Left lung (tissue), 10 donors: Measurements from ENCODE around the gene HHAT. TPM values are rescaled to one million over a fixed set of nuclear protein-coding genes. Genes with fewer than 3 reads are reported as not detected.

Experiments used
- ATAC-seq: fragments of 200-7000 bp; cut with Tn5 transposase; one replicate; pipeline ENCODE4 v1.9.1; 2020; ENCODE audit warnings: moderate library complexity
- DNase-seq, 4 donors: peaks; one replicate each; pipeline ENCODE4 v3.0.0-alpha.2; 2013 to 2020
- H3K27ac ChIP-seq, 2 donors: fragments of 200-600 bp; sonication (generic) in 1 of 2; one replicate each; pipeline versions ENCODE4 v1.5.0 to v1.8.0; 2020 to 2021
- H3K27me3 ChIP-seq, 2 donors: fragments of 200-600 bp; sonication (generic) in 1 of 2; one replicate each; pipeline versions ENCODE4 v1.5.0 to v1.8.0; 2020 to 2021
- H3K36me3 ChIP-seq, 2 donors: fragments of 200-600 bp; sonication (generic) in 1 of 2; one replicate each; pipeline versions ENCODE4 v1.5.0 to v1.8.0; 2020 to 2021
- H3K4me1 ChIP-seq, 2 donors: fragments of 200-600 bp; one replicate each; pipeline ENCODE4 v1.8.0; 2021
- H3K4me3 ChIP-seq, 2 donors: fragments of 200-600 bp; sonication (generic) in 1 of 2; one replicate each; pipeline versions ENCODE4 v1.5.0 to v1.8.0; 2020 to 2021; ENCODE audit warnings: mild to moderate bottlenecking in 1 of 2
- H3K9me3 ChIP-seq, 2 donors: fragments of 200-600 bp; sonication (generic) in 1 of 2; one replicate each; pipeline versions ENCODE4 v1.5.0 to v1.8.0; 2020 to 2021
- CTCF ChIP-seq, 2 donors: fragments of 200-600 bp; sonication (generic) in 1 of 2; IDR thresholded peaks; one replicate each; pipeline versions ENCODE4 v1.5.0 to v1.8.0; 2021; ENCODE audit warnings: antibody characterized with exemption in 2 of 2
- intact Hi-C, 2 donors: fragments of 100-400 bp; cut with DNase I; formaldehyde crosslinking; loops; one replicate each; pipeline versions ENCODE4 v1.11.2 to v1.14.2; 2022
- polyA plus RNA-seq, 6 donors: library from polyadenylated mRNA; unstranded; fragments of 120-200 nt; gene quantifications; one replicate each; pipeline ENCODE4 v1.2.1, GENCODE V29; 2013; ENCODE audit not compliant: insufficient read length in 6 of 6
- total RNA-seq, 2 donors: library from RNA; stranded (reverse); fragmentation: NEBNext Ultra II Directional; extraction: Animal tissue kit (Norgen Biotek cat#: 25700); gene quantifications; one replicate each; pipeline ENCODE4 v1.2.1, GENCODE V29; 2021
- donor health status: DM: no; HTN: yes; CAD: no.
- donor health status: DM: no; HTN: no; CAD: no.

The HHAT gene
- total and polyA plus RNA-seq, 8 donors = 3.4 to 12.3 (median 10.8) TPM

GRCh38 chr1:210504286-210504685, 175.6 kb downstream of the HHAT start:
- Histone ChIP-seq H3K9me3 (no peaks in the 10 kb centered on the region), H3K36me3 (no peaks in the 10 kb centered on the region), H3K4me1 (no peaks in the 10 kb centered on the region), H3K27me3 (no peaks in the 10 kb centered on the region), H3K27ac (no peak overlapping the region), H3K4me3 (no peak overlapping the region)
- no peak for DNase-seq
- intact Hi-C loops = no loop called here
- no peak for TF ChIP-seq CTCF (IDR thresholded peaks at IDR 0.05)
- no peak for ATAC-seq

GRCh38 chr1:210505601-210506496, 177.1 kb downstream of the HHAT start:
- DNase-seq = no peak
- no peak for TF ChIP-seq CTCF (IDR thresholded peaks at IDR 0.05)
- Histone ChIP-seq H3K9me3 (no peaks in the 10 kb centered on the region), H3K27ac (no peak overlapping the region), H3K4me3 (no peak overlapping the region), H3K4me1 (no peaks in the 10 kb centered on the region), H3K36me3 (no peaks in the 10 kb centered on the region), H3K27me3 (no peaks in the 10 kb centered on the region)
- intact Hi-C loops = no loop called here
- ATAC-seq = no peak

GRCh38 chr1:210506689-210507088, 178.0 kb downstream of the HHAT start:
- no peaks in the 10 kb centered on the region for H3K9me3 ChIP-seq
- H3K27me3 ChIP-seq = no peaks in the 10 kb centered on the region
- no peak overlapping the region for H3K4me3 ChIP-seq
- intact Hi-C loops = no loop called here
- DNase-seq (no peak), ATAC-seq (no peak)
- no peaks in the 10 kb centered on the region for H3K4me1 ChIP-seq
- no peaks in the 10 kb centered on the region for H3K36me3 ChIP-seq
- no peak for TF ChIP-seq CTCF (IDR thresholded peaks at IDR 0.05)
- H3K27ac ChIP-seq = no peak overlapping the region

- Histone ChIP-seq H3K27ac (no peak overlapping the region), H3K36me3 (no peaks in the 10 kb centered on the region), H3K27me3 (no peaks in the 10 kb centered on the region), H3K9me3 (no peaks in the 10 kb centered on the region), H3K4me1 (no peaks in the 10 kb centered on the region), H3K4me3 (no peak overlapping the region)
- intact Hi-C loops = no loop called here
- no peak for TF ChIP-seq CTCF (IDR thresholded peaks at IDR 0.05)
- ATAC-seq (no peak), DNase-seq (no peak)
Observed at GRCh38 chr1:210516092-210516656, 187.5 kb downstream of the HHAT start.

- no peaks in the 10 kb centered on the region for H3K9me3 ChIP-seq
- TF ChIP-seq CTCF (IDR thresholded peaks at IDR 0.05) = no peak
- intact Hi-C loops = no loop called here
- DNase-seq = no peak
- no peak overlapping the region for H3K27ac ChIP-seq
- no peaks in the 10 kb centered on the region for H3K4me1 ChIP-seq
- no peak overlapping the region for H3K4me3 ChIP-seq
- no peaks in the 10 kb centered on the region for H3K36me3 ChIP-seq
- ATAC-seq = no peak
- no peaks in the 10 kb centered on the region for H3K27me3 ChIP-seq
Observed at GRCh38 chr1:210516697-210517459, 188.2 kb downstream of the HHAT start.
